Measurements from ENCODE around the gene ZCCHC2.

DNA sequence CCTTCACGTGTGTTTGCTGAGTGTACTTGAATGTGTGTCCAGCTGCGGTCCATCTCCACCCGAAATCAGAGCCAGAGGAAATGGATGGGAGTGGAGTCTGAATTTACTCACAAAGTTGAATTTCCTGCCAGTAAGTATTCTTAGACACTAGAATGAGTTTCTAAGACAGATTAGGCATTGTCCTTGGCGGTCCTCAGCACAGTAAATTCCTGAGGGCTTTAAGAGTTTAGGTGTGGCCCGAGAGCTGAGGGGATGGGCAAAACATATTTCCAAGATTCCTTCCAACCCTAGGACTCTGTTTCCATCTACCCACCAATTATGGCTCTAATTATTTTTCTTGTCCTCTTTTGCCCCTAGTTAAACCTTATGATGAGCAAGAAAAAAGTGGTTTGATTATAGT, 102.2 kb downstream of the ZCCHC2 start:
- TF ChIP-seq, protein P1, sequence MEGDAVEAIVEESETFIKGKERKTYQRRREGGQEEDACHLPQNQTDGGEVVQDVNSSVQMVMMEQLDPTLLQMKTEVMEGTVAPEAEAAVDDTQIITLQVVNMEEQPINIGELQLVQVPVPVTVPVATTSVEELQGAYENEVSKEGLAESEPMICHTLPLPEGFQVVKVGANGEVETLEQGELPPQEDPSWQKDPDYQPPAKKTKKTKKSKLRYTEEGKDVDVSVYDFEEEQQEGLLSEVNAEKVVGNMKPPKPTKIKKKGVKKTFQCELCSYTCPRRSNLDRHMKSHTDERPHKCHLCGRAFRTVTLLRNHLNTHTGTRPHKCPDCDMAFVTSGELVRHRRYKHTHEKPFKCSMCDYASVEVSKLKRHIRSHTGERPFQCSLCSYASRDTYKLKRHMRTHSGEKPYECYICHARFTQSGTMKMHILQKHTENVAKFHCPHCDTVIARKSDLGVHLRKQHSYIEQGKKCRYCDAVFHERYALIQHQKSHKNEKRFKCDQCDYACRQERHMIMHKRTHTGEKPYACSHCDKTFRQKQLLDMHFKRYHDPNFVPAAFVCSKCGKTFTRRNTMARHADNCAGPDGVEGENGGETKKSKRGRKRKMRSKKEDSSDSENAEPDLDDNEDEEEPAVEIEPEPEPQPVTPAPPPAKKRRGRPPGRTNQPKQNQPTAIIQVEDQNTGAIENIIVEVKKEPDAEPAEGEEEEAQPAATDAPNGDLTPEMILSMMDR (optimal IDR thresholded peaks at IDR 0.05 in 1 of 3, IDR thresholded peaks at IDR 0.05 in 1 of 3, conservative IDR thresholded peaks at IDR 0.05 in 1 of 3; ENCODE audit: extremely low read depth in 1 of 3, insufficient read depth in 2 of 3, low read length in 3 of 3), result no peak
- no peak for TF ChIP-seq EZH2 (IDR thresholded peaks at IDR 0.05; ENCODE audit: low read length)
